HG03060 (cell line): ENCODE data around the gene GPR160.

Experiments used
- ATAC-seq: cut with Tn5 transposase; IDR thresholded peaks from one replicate; pipeline ENCODE4 v1.9.1; 2021; ENCODE audit warnings: low read depth, moderate number of reproducible peaks; ENCODE audit not compliant: unreplicated experiment

GPR160 gene

DNA sequence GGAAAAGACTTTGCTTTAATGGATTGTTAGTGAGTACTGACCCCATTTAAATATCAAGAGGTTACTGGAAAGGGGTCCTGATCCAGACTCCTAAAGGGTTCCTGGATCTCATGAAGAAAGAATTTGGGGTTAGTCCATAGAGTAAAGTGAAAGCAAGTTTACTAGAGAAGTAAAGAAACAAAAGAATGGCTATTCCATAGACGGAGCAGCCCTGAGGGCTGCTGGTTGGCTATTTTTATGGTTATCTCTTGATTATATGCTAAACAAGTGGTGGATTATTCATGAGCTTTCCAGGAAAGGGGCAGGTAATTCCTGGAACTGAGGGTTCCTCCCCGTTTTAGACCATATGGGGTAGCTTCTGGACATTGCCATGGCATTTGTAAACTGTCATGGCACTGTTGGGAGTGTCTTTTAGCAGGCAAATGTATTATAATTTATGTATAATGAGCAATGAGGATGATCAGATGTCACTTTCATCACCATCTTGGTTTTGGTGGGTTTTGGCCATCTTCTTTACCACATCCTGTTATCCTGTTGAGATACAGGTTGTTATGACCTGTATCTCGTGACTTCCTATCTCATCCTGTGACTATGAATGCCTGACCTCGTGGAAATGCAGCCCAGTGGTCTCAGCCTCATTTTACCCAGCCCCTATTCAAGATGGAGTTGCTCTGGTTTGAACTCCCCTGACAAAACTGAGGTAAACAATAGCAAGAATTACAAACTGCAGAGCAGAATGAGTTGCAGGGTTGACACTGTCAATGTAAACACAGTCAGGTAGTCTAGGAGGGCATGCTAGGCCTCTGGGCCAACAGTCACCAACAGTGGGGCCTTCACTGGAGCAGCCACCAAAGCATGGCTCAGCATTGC, 10.3 kb upstream of the GPR160 start:
- ATAC-seq: no peak

GRCh38 chr3:170033489-170033888, 4.3 kb upstream of the GPR160 start:
- no peak for ATAC-seq

DNA sequence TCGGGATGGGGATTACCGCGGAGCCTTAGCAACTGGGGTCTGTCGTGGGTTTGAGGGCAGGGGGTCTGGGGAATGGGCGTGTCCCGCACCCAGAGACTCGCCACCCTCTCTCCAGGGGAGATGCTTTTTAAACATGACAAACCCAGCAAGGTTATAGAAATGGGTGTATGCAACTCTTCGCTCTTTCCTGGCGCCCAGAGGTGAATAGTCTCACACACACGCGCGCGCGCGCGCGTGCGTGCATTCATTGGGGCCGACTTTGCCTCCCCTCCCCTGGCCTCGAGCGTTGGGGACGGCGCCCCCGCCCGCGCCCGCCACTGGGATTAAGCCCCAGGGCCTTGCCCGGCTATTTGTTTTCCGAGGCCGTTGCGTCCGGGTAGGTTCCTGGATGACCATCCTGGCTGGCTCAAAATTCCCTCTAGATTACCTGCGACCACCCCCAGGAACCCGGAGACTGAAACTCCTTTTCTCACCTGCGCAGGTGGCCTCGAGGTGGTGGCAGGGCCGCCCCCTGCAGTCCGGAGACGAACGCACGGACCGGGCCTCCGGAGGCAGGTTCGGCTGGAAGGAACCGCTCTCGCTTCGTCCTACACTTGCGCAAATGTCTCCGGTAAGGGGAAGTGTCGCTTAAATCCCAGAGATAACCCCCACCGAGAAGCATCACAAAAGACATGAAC, 777 bp downstream of the GPR160 start:
- no peak for ATAC-seq

GRCh38 chr3:170040418-170040817, 2.6 kb downstream of the GPR160 start:
- no peak for ATAC-seq

- no peak for ATAC-seq
Measured at GRCh38 chr3:170043506-170043905, 5.7 kb downstream of the GPR160 start.

DNA sequence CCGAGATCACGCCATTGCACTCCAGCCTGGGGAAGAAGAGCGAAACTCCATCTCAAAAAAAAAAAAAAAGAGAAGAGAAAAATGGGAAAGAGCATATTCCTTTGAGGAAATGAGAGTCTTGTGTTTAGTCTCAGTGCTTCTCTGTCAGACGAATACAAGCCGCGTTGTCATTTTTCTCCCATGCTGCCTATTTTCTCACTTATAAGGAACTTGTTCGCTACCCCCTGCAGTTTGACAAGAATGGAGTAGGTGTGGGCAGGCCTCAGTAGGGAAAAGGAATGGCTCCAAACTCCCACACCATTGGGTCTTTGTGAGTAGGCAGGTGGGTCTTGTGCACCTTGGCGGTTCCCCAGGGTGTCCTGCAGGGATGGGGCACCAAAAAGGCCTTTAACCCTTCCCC, 6.5 kb downstream of the GPR160 start:
- ATAC-seq: no peak

GRCh38 chr3:170044795-170045244, 7.0 kb downstream of the GPR160 start:
- ATAC-seq: peak; percentile 72

DNA sequence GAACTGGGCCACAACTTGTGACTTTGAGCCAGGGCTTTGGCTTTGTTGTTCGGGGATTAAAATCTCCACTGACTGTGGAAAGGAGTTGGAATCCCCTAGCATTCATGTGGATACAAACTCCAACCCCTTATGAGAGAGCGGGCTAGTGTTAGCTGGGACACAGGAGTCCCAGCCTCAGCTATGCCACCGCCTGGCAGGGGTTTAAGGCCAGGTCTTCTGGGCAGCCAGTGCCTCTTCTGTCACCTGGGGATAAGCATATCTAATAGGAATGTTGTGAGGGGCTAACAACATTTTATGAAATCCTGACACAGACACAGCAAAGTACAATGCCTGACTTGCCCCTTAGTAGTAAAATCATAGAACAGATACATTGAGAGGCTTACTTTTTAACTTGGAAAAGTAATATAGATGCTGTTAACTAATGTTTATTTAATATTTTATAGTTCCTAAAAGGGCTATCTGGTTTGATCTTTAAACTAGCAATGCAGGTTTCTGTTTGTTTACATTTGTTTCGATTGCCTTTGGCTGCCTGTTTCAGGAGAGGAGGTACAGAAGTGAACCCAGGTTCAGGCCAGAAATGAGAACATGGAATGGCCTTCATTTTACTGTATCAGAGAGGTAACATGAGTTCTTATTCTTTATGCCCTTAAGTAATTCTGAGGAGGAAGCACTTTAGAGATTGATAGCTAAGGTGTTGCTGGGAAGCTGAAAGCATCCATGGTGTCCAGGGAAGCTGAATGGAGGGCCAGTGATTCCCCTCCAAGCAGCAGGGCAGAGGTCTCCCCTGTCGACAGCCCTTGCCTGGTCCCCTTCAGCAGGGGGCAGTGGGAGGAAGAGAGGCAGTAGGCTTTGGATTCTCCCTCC, 8.7 kb downstream of the GPR160 start:
- ATAC-seq: no peak

GRCh38 chr3:170047133-170047404, 9.3 kb downstream of the GPR160 start:
- ATAC-seq: no peak

DNA sequence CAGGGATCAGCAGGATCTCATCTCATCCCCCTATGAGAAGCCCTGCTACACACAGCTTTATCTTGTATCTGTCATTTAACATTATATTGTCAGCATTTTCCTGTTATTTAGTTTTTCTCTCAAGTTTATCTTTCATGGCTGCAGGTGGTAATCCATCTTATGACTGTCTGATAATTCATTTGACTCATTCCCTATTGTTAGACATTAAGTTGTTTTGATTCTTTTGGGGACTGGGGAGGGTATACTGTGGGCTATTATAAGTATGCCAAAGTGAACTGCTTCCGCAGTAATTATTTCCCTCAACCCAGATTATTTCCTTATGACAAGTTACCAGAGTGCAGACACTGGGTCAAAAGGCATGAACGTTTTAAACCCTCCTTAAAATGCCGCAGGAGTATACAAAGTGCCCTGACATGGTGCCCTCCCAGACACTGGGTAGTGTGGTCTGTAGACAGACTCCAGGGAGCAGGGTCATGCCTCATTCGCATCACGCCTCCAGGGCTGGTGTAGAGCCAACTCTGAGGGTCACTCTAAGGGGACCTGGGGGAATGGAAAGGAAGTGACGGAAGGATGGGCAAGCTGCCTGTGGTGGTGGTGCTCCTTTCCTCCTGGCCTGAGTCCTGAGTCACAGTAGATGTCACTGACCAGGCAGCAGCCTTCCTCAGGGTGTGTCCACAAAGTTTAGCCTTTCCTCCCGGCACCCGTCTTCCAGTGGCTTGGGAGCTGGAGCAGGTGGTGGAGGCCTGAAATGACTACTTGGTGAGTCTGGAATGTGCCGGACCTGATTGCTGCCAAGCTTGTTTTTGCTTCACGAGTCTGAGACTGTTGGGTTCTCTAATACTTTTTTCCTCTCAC, 11.6 kb downstream of the GPR160 start:
- no peak for ATAC-seq

GRCh38 chr3:170050753-170051152, 13.0 kb downstream of the GPR160 start:
- ATAC-seq: no peak

- ATAC-seq: no peak
Measured at GRCh38 chr3:170052398-170052797, 14.6 kb downstream of the GPR160 start.

DNA sequence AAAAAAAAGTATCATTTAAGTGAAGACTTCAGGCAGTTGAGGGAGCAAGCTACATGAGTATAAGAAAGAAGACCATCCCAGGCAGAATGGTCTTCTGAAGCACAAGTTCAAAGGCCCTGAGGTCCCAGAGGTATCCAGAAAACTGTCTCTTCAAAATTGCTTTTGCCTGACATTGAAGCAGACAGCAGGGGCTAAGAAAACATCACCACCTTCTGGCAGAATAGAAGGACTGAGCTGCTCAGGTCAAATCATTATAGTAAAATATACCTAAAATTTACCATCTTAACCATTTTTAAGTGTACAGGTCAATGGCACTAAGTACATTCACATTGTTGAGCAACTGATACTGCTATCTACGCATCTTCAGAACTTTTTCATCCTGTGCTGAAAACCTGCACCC, 16.4 kb downstream of the GPR160 start:
- ATAC-seq: no peak

DNA sequence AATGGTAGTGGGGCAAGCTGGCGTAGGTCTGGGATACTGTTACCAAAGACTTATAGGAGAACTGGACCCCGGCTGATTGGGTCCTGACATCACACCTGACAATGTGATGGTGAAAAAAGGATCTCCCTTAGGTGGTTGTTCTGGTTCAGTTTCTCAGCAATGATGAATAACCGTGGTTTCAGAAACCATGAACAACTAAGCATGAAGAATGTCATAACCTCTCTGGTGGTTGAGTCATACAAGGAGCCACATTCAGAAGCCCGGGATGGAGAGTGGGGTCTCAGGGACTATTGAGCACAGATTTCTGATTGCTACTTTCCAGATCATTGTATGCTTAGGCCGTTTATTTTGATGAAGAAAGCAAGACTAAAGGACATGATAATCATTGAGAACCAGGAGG, 17.4 kb downstream of the GPR160 start:
- ATAC-seq: peak; percentile 45

DNA sequence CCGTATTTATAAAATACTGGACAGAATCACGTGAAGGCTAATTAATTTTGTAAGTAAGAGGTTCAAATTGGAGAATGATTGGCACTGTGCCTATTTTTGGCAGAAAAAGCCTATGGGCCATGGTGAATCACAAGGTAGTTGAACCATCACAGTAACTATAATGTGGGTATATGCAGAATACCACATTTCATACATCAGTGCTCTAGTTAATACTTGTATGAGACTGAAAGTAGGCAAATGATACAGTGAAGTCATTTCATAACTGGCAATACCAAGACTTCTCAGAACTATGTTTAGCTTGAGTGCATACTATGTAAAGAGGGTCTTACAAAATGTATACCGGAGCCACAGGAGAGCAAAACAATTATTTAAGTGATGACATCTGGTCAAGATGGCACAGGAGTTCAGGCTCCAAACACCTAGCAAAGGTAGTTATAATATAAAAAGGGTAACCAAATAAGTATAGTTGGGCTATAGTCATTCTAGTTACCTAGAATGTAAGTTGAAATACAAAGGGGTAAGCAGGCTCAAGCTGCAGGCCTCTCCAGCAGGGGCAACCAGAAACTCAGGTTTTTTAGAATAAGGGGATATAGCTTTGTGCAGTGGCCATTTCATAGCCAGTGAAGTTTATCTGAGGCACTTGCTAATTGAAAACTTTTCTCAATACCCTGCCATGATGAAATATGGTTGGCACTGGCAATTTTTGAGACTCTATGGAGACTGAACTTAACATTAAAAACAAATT, 19.1 kb downstream of the GPR160 start:
- ATAC-seq: peak; percentile 93

DNA sequence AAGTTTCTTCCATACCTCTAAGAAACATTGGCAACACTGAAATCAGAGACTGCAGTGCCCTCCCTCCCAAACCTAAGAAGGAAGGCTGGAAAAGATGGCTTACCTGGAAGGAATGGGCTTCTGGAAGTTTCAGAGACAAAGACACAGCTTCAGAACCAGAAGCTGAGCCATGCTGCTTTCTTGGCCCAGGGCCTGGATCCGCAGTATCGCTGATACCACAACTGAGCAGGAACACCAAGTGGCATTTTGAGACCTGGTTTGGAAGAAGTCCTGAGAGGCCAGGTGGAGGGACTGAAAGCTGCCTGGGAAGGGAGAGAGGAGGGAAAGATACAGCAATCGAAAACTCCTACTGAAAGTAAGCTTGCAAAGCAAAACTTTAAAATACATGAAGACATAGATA, 19.8 kb downstream of the GPR160 start:
- no peak for ATAC-seq

GRCh38 chr3:170058127-170058526, 20.3 kb downstream of the GPR160 start:
- ATAC-seq: no peak

DNA sequence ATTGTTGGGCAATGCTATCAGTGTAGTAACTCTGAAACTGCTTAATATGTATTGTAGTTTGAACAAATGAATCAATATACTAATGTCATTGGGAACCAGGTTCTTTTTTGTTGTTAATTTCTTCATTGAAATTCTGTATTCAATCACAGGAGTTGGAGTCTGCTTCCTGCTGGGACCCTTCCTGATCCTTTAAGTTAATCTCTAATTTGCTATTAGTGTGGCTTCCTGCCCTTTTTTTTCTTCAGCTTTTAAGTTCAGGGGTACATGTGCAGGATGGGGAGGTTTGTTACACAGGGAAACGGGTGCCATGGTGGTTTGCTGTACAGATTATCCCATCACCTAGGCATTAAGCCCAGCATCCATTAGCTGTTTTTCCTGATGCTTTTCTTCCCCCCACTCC, 21.7 kb downstream of the GPR160 start:
- no peak for ATAC-seq

GRCh38 chr3:170062068-170062467, 24.3 kb downstream of the GPR160 start:
- no peak for ATAC-seq

- ATAC-seq: no peak
Measured at GRCh38 chr3:170062769-170063168, 25.0 kb downstream of the GPR160 start.
